ENCODE data around the gene CAPN15.

CAPN15 gene

DNA sequence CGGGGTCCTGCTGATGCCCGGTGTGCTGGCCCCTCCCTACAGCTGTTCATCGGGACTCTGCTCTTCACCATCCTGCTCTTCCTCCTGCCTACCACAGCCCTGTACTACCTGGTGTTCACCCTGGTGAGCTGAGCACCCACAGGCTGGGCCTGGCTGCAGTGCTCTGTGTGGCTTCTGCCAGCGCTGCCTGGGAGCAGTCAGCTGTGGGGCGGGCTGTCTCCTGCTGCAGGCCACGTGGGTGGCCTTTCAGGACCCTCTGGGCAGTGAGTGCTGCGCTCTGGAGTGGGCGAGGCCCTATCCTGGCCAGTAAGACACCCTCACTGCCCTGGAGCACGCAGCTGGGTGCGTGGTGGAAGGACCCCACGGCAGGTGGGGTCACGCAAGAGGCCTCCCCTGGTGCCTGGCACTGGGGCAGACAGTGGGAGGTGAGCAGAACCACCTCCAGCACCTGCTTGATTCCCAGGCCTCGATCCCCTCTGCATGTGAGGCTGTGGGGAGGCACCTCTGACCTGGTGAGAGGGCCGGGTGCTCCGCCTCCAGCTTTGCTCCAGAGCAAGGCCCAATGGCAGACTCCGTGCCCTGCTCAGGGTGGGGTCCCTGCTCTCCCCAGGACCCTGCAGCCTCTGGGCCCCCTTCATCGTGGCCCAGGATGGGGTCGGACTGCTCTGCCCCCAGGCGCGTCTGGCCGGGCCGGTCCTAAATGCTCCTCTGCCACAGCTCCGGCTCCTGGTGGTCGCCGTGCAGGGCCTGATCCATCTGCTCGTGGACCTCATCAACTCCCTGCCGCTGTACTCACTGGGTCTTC is 52.8 kb downstream of the CAPN15 start:
- DNase-seq: no peak

DNA sequence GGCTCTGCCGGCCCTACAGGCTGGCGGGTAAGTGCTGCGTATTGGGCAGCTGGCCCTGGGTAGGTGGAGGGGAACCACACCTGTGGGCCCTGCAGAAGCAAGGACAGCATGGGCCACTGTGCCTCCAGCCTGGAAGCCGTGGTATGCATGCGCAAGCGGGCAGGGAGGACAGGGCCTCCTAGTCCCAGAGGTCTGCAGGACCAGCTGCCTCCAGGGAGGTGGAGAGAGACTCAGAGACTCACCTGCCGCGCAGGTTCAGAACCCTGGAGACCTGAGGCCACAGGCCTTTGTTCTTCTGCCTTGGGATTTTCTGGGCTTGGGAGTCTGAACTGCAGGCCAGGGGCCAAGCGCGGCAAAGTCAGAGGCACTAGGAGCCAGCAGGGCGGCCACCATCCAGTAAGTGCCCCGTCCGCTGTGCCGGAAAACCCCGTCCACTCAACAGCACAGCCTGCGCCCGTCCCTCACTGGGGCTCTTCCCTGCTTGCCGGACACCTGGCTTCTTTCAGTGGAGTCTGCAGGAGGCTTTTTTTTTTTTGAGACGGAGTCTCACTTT is 53.5 kb downstream of the CAPN15 start:
- DNase-seq: no peak

DNA sequence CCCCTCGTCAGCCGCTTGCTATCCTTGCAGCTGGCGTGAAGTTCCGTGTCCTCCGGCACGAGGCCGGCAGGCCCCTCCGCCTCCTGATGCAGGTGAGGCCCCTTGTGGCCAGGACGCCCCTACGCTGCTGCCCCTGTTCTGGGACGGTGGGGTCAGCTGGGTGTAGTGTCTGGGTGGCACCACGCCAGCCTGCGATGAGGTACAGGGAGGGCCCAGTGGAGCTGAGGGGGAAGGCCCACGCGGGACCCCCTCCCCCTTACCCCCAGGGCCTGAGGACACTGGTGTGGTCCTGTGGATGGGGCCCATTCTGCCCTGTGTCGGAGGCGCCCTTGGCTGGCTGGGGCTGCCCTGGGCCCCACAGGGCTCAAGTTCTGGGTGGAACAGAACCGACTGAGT is 54.7 kb downstream of the CAPN15 start:
- DNase-seq: no peak

DNA sequence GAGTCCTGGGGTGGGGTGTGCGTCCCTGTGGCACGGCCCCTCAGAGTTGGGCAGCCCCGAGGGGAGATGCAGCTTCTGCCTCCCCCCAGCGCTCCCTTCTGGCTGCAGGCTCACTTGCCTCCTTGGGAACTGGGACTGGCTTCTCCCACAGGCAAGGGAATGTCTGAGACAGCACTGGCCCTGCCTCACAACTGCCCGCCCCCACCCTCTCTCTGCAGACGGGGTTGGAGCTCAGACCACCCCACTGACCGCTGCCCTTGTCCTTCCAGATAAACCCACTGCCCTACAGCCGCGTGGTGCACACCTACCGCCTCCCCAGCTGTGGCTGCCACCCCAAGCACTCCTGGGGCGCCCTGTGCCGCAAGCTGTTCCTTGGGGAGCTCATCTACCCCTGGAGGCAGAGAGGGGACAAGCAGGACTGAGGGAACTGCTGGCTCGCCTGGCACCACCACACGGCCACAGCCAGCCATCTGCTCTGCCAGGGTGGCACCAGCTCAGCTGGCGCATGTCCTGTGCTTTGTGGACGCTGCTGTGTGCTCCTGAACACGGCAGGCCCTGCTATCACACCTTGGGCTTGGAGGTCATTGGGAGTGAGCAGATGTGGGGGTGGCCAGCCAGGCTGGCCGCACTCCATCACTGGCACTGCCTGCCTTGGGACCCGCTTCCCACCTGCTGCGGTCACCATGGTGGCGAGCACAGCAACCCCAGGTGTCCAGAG is 55.3 kb downstream of the CAPN15 start:
- no peak for DNase-seq

DNA sequence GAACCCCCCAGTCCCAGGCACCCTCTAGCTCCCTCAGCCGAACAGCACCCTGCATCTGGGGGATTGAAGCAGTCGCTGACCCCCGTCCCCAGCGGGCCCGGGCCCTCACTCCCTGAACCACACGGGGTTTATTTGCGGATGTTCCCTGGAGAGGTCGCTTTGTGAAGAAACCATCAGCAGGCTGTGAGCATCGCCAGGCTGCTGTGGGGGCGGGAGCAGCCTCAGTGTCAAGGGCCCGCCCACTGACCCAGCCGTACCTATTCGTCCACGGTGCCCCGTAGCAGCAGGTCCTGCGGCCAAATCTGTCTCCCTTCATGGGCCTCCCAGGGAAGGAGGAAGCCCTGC is 55.9 kb downstream of the CAPN15 start:
- DNase-seq: no peak

DNA sequence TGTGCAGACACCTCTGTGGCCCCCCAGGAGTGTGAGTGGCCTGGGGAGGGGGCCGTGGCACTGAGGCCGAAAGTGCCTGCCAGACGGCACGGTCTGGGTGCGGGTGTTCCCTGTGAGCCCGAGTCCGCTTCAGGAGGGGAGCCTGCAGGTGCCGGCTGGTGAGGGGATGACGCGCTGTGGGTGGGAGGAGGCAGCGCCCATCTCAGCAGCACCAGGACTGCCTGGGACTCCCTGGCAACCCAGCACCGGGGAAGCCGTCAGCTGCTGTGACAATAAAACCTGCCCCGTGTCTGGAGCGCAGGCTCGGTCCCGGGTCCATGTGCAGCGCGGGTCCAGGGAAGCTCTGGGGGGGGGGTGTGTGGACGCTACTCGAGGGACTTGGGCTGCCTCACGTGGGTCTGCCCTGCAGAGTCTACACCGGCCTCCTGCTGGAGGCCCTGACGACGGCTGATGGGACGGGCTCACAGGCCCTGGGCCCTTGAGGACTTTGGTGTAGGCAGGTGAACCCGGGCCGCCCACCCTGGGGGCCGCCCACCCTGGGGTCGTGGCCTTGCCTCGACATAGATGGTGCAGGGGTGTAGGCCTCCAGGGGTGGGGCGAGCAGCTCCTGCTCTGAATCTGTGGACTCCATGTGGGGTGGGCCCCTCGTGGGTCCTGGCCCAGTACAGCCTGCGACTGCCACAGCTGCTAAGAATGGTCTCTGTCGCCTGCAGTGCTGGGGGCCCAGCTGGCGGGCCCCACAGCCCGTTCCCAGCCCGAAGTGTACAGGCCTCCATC is 56.5 kb downstream of the CAPN15 start:
- no peak for DNase-seq

DNA sequence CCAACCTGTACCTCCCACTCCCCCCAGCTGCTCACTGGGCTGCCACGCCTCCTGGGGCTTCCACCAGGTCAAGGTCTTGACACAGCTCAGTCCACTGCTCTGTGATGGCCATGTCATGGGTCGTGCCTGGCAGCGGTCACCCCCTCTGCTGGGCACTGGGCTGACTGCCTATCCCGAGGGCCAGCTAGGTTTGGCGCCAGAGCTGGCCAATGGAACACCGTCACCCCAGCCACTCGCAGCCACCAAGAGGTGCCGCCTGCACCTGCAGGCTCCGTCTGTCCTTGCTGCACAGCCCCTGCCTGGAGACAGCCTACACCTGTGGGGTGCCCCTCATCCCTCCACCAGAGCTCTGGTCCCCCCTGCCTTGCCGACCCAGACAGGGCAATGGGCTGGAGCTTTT is 57.8 kb downstream of the CAPN15 start:
- DNase-seq: no peak

DNA sequence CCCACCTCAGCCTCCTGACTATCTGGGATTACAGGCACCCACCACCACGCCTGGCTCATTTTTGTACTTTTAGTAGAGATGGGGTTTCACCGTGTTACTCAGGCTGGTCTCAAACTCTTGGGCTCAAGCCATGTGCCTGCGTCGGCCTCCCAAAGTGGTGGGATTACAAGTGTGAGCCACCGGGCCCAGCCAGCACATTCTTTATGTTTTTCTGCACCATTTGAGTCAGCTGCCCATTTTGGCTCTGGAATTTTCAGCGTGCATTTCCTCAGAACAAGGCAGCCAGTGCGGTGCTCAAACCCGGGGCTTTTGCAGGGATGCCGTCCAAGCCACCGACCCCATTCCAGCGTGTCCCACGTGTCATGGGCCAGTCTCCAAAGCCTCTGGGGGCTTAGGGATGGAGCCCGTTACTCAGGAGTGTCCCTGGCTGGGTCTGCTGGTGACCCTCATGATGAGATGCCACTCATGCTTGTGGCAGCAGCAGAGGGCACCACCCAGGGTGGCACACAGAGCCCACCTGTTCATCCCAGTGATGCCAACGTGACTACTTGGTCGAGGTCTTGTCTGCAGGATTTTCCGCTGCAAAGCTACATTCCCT is 58.6 kb downstream of the CAPN15 start:
- DNase-seq: no peak

DNA sequence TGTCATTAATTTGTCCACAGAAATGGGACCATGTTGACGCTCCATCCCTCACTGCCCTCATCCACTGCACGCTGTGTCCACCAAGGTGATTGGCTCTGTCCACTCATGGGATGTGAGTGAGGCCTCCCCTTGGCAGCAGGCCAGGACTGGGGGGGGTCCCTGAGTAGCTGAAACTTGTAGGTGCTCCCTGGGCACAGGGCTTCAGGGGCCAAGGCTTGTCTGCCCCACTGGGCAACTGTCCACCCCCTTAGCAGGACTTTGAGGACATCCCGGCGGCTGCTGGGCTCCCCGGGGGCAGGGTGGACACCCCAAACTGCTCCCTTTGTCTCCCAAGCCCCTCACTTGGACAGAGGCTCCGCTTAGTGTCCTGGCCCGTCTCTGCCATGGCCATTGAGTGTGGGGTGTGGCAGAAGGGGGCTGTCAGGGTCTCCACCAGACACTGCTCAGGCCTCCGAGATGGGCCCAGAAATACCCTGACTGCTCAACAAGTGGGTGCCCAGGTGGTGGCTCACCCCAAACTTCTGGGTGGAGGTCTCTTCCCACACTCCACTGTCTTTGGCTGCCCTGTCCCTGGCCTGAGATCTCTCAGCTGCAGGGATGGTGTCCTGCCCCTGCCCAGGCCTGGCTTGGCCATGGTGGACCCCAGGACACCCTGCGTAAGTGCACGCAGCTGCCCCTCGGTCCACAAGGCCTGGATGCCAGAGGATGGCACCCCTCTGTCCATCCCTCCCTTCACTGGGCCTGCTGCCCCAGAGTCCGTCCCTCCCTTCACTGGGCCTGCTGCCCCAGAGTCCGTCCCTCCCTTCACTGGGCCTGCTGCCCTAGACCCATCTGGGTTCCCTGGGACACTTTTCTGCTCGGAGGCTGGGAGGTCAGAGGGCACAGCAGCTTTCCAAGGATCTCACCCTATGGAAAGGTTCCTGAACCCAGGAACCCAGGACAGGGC is 59.4 kb downstream of the CAPN15 start:
- no peak for DNase-seq

DNA sequence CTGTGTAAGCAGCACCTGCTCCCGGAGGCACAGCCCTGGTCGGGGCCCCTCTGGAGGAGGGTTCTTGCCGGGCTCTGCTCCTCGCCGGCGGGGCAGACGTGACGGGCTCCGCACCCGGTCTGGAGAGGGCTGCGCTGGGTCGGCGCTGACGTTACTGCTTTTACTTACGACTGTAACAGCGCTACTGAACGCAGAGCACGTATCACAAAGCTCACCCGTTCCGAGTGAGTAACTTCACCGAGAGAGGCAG is 61.1 kb downstream of the CAPN15 start:
- DNase-seq: no peak

DNA sequence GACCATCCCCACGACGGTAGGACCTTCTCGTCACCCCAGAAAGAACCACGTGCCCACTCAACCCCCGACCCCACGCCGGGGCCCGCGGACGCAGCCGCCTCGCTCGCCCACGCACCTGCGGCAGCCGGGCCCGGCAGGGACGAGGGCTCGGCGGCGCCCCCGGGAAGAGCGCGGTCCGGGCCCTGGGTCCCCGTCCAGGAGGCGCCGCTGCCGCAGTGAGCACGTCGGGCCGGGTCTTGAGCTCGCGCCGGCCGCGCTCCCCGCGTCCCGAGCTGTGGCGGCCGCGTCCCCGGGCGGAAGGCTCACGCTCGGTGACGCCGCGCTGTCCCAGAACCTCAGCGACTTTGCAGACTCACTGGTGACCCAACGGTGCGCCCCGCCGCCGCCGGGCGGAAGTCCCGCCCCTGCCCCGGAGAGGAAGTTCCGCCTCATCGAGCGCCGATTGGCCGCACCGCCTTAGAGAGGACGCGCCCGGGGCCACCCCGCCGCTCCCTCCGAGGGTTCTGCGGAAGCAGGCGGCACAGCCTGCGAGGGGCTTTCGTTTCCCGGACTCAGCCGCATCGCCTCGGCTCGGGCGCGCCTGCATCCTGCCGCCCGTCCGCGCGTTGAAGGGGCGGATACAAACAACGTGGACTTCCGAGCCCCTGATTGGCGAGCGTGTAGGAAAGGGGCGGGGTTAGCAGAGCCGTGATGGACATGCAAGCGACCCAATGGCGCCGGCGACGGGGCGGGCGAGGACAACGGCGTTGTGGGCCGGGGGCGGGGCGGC is 61.6 kb downstream of the CAPN15 start:
- peak; percentile 74 for DNase-seq

DNA sequence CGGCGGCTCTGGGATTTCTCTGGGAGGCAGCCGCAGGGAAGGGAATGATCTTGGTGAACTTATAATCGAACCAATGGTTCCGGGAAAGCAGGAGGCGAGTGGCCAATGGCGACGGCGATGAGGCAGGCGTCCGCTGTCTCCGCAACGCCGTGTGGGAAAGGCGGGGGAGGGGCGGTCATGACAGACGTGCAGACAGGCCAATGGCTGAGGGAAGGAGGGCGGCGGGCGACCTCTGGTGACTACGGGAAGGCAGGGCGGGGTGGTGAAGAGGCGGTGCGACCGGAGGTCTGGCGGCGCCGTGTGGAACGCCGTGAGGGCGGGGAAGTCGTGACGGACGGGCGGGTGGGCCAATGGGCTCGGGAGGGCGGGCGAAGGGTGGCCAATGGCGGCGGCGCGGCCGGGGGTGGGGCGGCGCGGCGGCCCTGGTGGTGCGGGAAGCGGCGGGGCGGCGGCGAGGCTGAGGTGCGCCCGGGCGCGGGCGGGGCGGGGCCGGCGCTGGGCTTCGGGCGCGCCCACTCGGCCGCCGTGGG is 62.2 kb downstream of the CAPN15 start, which contains the start of gene RAB40C:
Gene RAB40C, plus strand, starts transcription at position 409 of the 530 bp plus-strand sequence. CDS start 226 bp downstream, outside the sequence.
- peak; percentile 85 for DNase-seq

DNA sequence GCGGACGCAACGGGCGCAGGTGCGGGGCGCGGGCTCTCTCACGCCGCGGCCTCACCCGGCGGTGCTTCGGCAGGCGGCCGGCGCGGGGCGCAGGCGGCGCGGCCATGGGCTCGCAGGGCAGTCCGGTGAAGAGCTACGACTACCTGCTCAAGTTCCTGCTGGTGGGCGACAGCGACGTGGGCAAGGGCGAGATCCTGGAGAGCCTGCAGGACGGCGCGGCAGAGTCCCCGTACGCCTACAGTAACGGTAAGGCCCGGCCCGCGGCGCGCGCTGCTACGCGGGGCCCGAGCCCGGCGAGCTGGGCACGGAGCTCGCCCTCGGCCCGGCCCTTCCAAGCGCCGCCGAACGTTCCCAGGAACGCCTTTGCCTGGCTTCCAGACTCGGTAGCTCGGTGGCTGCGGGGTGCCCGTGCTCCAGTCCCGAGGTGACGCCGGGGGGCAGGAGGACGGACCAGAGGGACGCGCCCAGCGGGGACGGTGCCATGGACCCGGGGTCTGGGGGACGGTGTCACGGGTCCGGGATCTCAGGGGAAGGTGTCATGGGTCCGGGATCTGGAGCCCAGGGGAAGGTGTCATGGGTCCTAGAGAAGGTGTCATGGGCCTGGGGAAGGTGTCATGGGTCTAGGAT is 62.8 kb downstream of the CAPN15 start:
- DNase-seq: no peak

DNA sequence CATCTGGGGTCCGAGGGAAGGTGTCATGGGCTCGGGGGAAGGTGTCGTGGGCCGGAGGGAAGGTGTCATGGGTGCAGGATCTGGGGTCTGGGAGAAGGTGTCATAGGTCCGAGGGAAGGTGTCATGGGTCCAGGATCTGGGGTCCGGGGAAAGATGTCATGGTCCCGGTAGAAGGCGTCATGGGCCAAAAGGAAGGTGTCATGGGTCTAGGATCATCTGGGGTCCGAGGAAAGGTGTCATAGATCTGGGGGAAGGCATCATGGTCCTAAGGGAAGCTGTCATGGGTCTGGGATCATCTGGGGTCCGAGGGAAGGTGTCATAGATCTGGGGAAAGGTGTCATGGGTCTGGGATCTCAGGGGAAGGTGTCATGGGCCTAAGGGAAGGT is 63.3 kb downstream of the CAPN15 start:
- no peak for DNase-seq

DNA sequence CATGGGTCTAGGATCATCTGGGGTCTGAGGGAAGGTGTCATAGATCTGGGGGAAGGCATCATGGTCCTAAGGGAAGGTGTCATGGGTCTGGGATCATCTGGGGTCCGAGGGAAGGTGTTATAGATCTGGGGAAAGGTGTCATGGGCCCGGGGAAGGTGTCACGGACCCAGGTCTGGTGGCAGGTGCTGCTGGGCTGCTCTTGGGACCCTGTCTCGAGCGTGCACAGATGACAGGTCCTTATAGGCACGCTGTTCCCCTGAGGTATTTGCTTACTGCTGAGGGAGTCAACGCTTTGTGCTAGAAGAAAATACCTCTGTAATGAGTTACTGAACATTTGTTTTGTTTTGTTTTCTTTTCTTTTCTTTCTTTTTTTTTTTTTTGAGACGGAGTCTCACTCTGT is 63.7 kb downstream of the CAPN15 start:
- DNase-seq: no peak

DNA sequence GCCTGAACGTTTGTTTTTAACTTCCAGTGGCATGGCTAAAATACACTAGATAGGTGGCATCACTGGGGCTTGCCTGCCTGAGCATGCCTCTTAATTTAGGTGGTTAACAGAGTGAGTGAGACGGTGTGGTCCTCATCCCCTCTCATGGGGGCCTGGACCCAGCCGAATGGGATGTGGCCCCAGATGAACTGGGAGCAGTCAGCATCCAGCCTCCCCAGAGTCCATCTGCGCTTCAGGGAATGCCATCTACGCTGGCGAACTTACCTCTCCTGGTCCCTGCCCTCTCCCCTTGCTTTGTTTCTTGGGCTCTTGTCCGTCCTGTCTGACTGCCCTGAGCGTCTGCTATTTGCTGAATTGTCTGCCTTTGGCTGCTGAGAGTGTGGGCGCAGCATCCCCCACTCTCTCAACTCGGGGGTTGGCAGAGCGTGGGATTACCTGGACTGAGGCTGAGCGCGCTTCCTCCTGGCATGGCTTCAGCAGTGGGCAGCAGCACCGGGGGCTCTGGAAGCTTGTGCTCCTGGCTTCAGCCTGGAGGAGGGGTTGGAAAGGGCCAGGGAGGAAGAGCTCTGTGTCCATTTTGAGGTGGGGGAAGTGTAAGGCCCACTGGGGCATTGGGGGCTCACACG is 64.5 kb downstream of the CAPN15 start:
- no peak for DNase-seq

DNA sequence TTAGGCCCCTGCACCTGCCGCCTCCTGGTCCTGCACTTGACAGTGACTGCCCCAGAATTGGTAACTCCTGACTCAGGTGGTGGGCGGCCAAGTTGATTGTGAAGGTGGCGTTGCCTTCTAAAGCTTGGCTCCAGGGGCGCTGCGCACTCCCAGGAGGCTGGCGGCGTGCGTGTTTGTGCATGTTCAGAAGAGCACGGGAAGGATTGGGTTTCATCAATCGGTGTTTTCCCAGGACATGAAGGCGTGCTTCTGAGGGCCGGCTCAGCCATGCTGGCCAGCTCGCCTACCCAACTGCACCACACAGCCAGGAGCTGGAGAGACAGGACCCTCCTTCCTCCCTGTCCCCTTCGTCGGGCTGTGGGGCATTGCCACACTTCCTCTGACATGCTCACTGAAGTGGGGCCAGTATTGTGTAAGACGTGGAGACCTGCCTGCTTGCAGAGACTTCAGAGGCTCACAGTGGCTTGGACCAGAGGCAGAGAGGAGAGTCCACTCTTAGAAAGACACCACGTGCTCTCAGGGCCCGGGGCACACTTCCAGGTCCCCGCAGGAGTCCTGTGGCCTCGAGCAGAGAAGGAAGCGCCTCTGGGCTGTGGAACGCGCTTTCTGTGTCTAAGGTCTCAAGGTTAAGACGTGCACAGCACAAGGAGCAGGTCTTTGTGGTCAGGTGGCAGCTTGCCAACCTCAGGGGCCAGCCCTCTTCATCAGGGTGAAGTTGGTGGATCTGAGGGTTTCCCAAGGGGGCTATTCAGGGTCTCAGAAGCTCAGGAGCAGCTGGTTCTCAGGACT is 65.2 kb downstream of the CAPN15 start:
- no peak for DNase-seq

DNA sequence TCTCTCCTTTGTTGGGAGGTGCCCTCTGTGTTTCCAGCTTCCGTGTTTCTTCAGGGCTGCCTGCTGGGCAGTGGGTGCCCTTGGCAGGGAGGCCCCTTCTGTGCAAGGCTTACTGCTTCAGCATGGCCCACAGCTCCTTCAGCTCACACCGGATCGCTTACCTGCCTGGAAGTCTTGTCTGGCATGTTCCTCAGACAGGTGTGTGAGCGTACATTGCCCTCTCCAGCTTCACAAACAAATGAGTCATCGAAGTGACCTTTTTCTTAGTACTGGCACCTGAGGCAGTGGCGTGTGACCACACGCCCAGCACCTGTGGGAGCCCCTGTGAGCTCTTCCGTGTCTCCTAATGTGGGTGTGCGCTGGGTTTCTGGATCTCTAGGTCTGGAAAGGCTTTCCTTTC is 65.9 kb downstream of the CAPN15 start:
- peak; percentile 42 for DNase-seq

DNA sequence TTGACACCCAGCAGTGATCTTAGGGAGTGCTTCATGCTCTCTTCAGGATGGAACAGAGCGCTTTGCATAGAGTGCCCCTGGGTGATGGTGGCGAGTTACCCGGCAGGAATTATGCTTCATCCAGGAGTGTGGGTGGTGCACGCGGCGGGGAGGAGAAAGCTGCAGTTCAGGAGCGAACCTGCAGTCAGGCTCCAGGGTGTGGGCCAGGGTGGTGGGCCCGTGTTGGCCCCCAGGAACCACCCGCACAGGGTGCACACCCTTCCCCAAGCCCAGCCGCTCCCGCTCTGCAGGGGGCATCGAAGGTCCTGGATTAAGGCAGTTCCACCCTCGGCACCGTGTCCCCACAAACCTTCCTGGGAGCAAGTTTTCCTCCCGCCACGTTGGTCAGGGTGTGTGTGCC is 66.3 kb downstream of the CAPN15 start:
- no peak for DNase-seq
